ENCODE measurements around the gene ATOH8.

ATOH8 gene

GRCh38 chr2:85719609-85720240, 34.1 kb upstream of the ATOH8 start:
- Histone ChIP-seq H2AFZ (ENCODE audit: low read depth, low read length) (no peak overlapping the region), H3K36me3 (ENCODE audit: insufficient read depth, low read length) (no peaks in the 10 kb centered on the region), H3K27me3 (ENCODE audit: insufficient read depth, low read length, poor library complexity) (peaks cover 3% of the 10 kb centered on the region), H3K79me2 (ENCODE audit: insufficient read depth, low read length) (no peaks in the 10 kb centered on the region), H3K4me3 (ENCODE audit: low read depth in 1 of 2, low read length in 2 of 2) (no peak overlapping the region), H3K27ac (ENCODE audit: low read length) (no peak overlapping the region), H3K4me1 (ENCODE audit: insufficient read depth, low read length) (peaks cover 6% of the 10 kb centered on the region), H3K9me3 (ENCODE audit: insufficient read depth, low read length, severe bottlenecking) (no peaks in the 10 kb centered on the region), H3K4me2 (ENCODE audit: insufficient read depth, low read length) (no peak overlapping the region), H4K20me1 (ENCODE audit: insufficient read depth, low read length) (no peaks in the 10 kb centered on the region), H3K9ac (ENCODE audit: low read depth, low read length) (no peak overlapping the region)
- TF ChIP-seq EZH2 (IDR thresholded peaks at IDR 0.05; ENCODE audit: borderline replicate concordance, low read depth, low read length, severe bottlenecking) (no peak), CTCF (IDR thresholded peaks at IDR 0.05; ENCODE audit: borderline replicate concordance, extremely low read depth, low read length, poor library complexity, severe bottlenecking) (no peak)
- no peak for DNase-seq
- no peak for ATAC-seq (ENCODE audit: insufficient read depth, low read depth)

GRCh38 chr2:85720533-85720932, 33.3 kb upstream of the ATOH8 start:
- no peak overlapping the region for H3K9ac ChIP-seq (ENCODE audit: low read depth, low read length)
- no peak overlapping the region for H3K4me3 ChIP-seq (ENCODE audit: low read depth in 1 of 2, low read length in 2 of 2)
- no peak overlapping the region for H3K27ac ChIP-seq (ENCODE audit: low read length)
- H3K9me3 ChIP-seq (ENCODE audit: insufficient read depth, low read length, severe bottlenecking), result no peaks in the 10 kb centered on the region
- no peak for DNase-seq
- no peaks in the 10 kb centered on the region for H4K20me1 ChIP-seq (ENCODE audit: insufficient read depth, low read length)
- H3K4me2 ChIP-seq (ENCODE audit: insufficient read depth, low read length), result no peak overlapping the region
- no peak for TF ChIP-seq CTCF (IDR thresholded peaks at IDR 0.05; ENCODE audit: borderline replicate concordance, extremely low read depth, low read length, poor library complexity, severe bottlenecking)
- TF ChIP-seq EZH2 (IDR thresholded peaks at IDR 0.05; ENCODE audit: borderline replicate concordance, low read depth, low read length, severe bottlenecking), result no peak
- H3K79me2 ChIP-seq (ENCODE audit: insufficient read depth, low read length), result no peaks in the 10 kb centered on the region
- no peaks in the 10 kb centered on the region for H3K4me1 ChIP-seq (ENCODE audit: insufficient read depth, low read length)
- H2AFZ ChIP-seq (ENCODE audit: low read depth, low read length), result no peak overlapping the region
- ATAC-seq (ENCODE audit: insufficient read depth, low read depth), result no peak
- peaks cover 3% of the 10 kb centered on the region for H3K27me3 ChIP-seq (ENCODE audit: insufficient read depth, low read length, poor library complexity)
- no peaks in the 10 kb centered on the region for H3K36me3 ChIP-seq (ENCODE audit: insufficient read depth, low read length)

- DNase-seq (no peak), ATAC-seq (ENCODE audit: insufficient read depth, low read depth) (no peak)
- H2AFZ ChIP-seq (ENCODE audit: low read depth, low read length), result no peak overlapping the region
- no peak overlapping the region for H3K4me3 ChIP-seq (ENCODE audit: low read depth in 1 of 2, low read length in 2 of 2)
- TF ChIP-seq EZH2 (IDR thresholded peaks at IDR 0.05; ENCODE audit: borderline replicate concordance, low read depth, low read length, severe bottlenecking) (no peak), CTCF (IDR thresholded peaks at IDR 0.05; ENCODE audit: borderline replicate concordance, extremely low read depth, low read length, poor library complexity, severe bottlenecking) (no peak)
- H4K20me1 ChIP-seq (ENCODE audit: insufficient read depth, low read length), result no peaks in the 10 kb centered on the region
- H3K27ac ChIP-seq (ENCODE audit: low read length), result no peak overlapping the region
- H3K79me2 ChIP-seq (ENCODE audit: insufficient read depth, low read length), result no peaks in the 10 kb centered on the region
- no peaks in the 10 kb centered on the region for H3K4me1 ChIP-seq (ENCODE audit: insufficient read depth, low read length)
- H3K27me3 ChIP-seq (ENCODE audit: insufficient read depth, low read length, poor library complexity), result peaks cover 3% of the 10 kb centered on the region
- H3K36me3 ChIP-seq (ENCODE audit: insufficient read depth, low read length), result no peaks in the 10 kb centered on the region
- no peaks in the 10 kb centered on the region for H3K9me3 ChIP-seq (ENCODE audit: insufficient read depth, low read length, severe bottlenecking)
- H3K4me2 ChIP-seq (ENCODE audit: insufficient read depth, low read length), result no peak overlapping the region
- H3K9ac ChIP-seq (ENCODE audit: low read depth, low read length), result no peak overlapping the region
Observed at GRCh38 chr2:85721641-85722040, 32.1 kb upstream of the ATOH8 start.

All from DND-41 (cell line).